ENCODE results near the gene ERCC5.

The ERCC5 gene

DNA sequence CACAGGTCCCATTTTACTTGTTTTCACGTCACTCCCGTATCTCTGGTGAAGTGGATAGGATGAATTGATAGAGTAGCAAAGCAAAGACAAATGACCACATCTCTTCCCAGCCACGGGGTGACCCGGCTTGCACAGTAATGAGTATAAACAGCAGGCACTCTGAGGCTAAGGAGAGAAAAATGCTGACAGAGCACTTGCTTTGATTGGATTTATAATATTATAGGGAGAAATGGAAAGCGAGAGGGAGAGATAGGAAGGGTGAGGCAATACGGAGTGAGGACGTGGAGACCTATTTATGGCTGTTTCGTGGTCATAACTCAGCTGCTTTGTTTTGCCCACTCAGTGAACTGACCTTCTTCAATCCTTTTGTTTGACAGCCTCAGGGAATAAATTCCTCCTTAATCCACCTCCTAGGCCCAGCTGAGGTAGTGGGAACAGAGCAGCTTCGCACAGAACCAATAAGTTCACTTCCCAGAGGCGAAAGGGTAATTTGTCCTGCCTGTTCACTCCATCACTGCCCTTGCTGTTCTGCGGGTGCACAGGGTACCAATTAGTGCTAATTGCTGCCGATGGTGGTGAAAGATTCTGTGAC, 68.6 kb downstream of the ERCC5 start:
- Histone ChIP-seq H3K4me1 (ENCODE audit: control insufficient read depth, low read length) (peaks cover 22% of the 10 kb centered on the region), H4K20me1 (ENCODE audit: control insufficient read depth, insufficient read depth, low read depth, low read length) (no peaks in the 10 kb centered on the region), H3K4me3 (ENCODE audit: low read length) (no peak overlapping the region), H3K27ac (ENCODE audit: low read depth, low read length) (no peak overlapping the region), H3K27me3 (ENCODE audit: control insufficient read depth, low read length) (no peaks in the 10 kb centered on the region), H3K4me2 (ENCODE audit: low read length) (no peak overlapping the region), H3K36me3 (ENCODE audit: control insufficient read depth, low read length) (peaks cover 24% of the 10 kb centered on the region), H3F3A (ENCODE audit: control insufficient read depth, insufficient read depth) (no peaks in the 10 kb centered on the region), H3K9me3 (ENCODE audit: control insufficient read depth, insufficient read depth, low read length) (peaks cover 31% of the 10 kb centered on the region), H3K79me2 (ENCODE audit: control insufficient read depth, low read length) (no peaks in the 10 kb centered on the region), H3K9me2 (replicated peaks; ENCODE audit: control insufficient read depth, low read length) (no peaks in the 10 kb centered on the region)
- no peak for TF ChIP-seq EZH2phosphoT487 (IDR thresholded peaks at IDR 0.05; ENCODE audit: borderline replicate concordance, low read length)
- TF ChIP-seq, protein P1, sequence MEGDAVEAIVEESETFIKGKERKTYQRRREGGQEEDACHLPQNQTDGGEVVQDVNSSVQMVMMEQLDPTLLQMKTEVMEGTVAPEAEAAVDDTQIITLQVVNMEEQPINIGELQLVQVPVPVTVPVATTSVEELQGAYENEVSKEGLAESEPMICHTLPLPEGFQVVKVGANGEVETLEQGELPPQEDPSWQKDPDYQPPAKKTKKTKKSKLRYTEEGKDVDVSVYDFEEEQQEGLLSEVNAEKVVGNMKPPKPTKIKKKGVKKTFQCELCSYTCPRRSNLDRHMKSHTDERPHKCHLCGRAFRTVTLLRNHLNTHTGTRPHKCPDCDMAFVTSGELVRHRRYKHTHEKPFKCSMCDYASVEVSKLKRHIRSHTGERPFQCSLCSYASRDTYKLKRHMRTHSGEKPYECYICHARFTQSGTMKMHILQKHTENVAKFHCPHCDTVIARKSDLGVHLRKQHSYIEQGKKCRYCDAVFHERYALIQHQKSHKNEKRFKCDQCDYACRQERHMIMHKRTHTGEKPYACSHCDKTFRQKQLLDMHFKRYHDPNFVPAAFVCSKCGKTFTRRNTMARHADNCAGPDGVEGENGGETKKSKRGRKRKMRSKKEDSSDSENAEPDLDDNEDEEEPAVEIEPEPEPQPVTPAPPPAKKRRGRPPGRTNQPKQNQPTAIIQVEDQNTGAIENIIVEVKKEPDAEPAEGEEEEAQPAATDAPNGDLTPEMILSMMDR (IDR thresholded peaks at IDR 0.05; ENCODE audit: low read depth, low read length, poor library complexity, severe bottlenecking), result no peak

DNA sequence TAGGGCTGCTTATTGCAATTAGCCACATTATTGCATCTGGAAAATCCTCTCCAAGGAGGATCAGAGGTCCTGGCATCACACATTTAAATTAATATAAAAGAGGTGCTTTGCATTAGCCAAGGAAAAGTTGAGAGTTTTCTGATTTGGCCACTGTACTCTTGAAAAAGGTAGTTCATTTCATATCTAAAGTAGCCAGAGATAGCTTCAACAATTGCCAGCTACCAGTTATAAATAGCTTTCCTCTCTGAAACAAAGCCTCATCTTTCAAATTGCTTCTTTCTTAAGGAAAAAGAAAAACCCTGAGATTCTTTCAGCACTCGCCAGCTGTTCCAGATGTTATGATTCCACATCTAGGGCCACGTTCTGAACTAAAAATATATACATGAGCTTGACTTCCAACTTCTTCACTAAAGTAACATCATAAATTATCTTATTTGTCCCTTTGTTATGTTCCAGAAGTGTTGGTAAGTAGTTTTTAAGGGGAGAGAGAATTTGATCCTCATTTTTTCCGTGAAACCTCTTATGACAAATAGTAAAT, 69.6 kb downstream of the ERCC5 start:
- no peak for TF ChIP-seq EZH2phosphoT487 (IDR thresholded peaks at IDR 0.05; ENCODE audit: borderline replicate concordance, low read length)
- TF ChIP-seq, protein P1 (IDR thresholded peaks at IDR 0.05; ENCODE audit: low read depth, low read length, poor library complexity, severe bottlenecking), result no peak
- Histone ChIP-seq H3K4me2 (ENCODE audit: low read length) (no peak overlapping the region), H3K27ac (ENCODE audit: low read depth, low read length) (no peak overlapping the region)

DNA sequence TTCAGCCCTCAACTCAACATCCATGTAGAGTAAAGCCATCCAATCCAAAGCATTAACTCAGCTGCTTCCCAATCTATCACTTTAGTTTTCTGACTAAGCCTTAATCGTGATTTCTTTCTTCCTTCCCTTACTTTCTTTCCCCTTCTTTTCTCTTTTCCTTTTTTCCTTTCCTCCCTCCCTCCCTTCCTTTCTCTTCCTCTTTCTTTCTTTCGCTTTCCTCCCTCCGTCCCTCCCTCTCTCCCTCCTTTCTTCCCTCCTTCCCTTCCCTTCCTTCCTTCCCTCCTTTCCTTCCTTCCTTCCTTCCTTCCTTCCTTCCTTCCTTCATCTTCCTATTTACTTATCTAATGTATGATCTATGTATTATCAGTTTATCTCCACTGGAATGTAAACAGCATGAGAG, 71.2 kb downstream of the ERCC5 start:
- no peaks in the 10 kb centered on the region for H3K9me2 ChIP-seq (replicated peaks; ENCODE audit: control insufficient read depth, low read length)
- no peak overlapping the region for H3K4me3 ChIP-seq (ENCODE audit: low read length)
- no peaks in the 10 kb centered on the region; the same call in 1 of the 2 replicates for H3F3A ChIP-seq (ENCODE audit: control insufficient read depth, insufficient read depth)
- no peaks in the 10 kb centered on the region for H3K79me2 ChIP-seq (ENCODE audit: control insufficient read depth, low read length)
- no peak for TF ChIP-seq EZH2phosphoT487 (IDR thresholded peaks at IDR 0.05; ENCODE audit: borderline replicate concordance, low read length)
- TF ChIP-seq, protein P1 (IDR thresholded peaks at IDR 0.05; ENCODE audit: low read depth, low read length, poor library complexity, severe bottlenecking), result no peak
- no peaks in the 10 kb centered on the region for H4K20me1 ChIP-seq (ENCODE audit: control insufficient read depth, insufficient read depth, low read depth, low read length)
- peaks cover 26% of the 10 kb centered on the region for H3K4me1 ChIP-seq (ENCODE audit: control insufficient read depth, low read length)
- peaks cover 31% of the 10 kb centered on the region for H3K36me3 ChIP-seq (ENCODE audit: control insufficient read depth, low read length)
- H3K4me2 ChIP-seq (ENCODE audit: low read length), result no peak overlapping the region
- peak overlapping the region; percentile 19 for H3K27ac ChIP-seq (ENCODE audit: low read depth, low read length)
- H3K9me3 ChIP-seq (ENCODE audit: control insufficient read depth, insufficient read depth, low read length), result peaks cover 39% of the 10 kb centered on the region
- H3K27me3 ChIP-seq (ENCODE audit: control insufficient read depth, low read length), result no peaks in the 10 kb centered on the region

More for the DNA sequence above, 69.6 kb downstream of the ERCC5 start:
- Histone ChIP-seq H3K27me3 (ENCODE audit: control insufficient read depth, low read length) (no peaks in the 10 kb centered on the region), H3F3A (ENCODE audit: control insufficient read depth, insufficient read depth) (no peaks in the 10 kb centered on the region; the same call in 1 of the 2 replicates), H3K4me3 (ENCODE audit: low read length) (no peak overlapping the region), H3K9me3 (ENCODE audit: control insufficient read depth, insufficient read depth, low read length) (peaks cover 39% of the 10 kb centered on the region), H4K20me1 (ENCODE audit: control insufficient read depth, insufficient read depth, low read depth, low read length) (no peaks in the 10 kb centered on the region), H3K9me2 (replicated peaks; ENCODE audit: control insufficient read depth, low read length) (no peaks in the 10 kb centered on the region), H3K4me1 (ENCODE audit: control insufficient read depth, low read length) (peaks cover 22% of the 10 kb centered on the region), H3K36me3 (ENCODE audit: control insufficient read depth, low read length) (peaks cover 31% of the 10 kb centered on the region), H3K79me2 (ENCODE audit: control insufficient read depth, low read length) (no peaks in the 10 kb centered on the region)

Data from DOHH2 (cell line).